22Rv1 (cell line): ENCODE data around the gene GPR108.

ENCODE experiments used
- CTCF ChIP-seq: fragments of 450-650 bp; IDR thresholded peaks from 2 replicates; pipeline ENCODE4 v1.5.1; 2017; ENCODE audit warnings: mild to moderate bottlenecking
- ZFX ChIP-seq: fragments of 450-650 bp; IDR thresholded peaks from 2 replicates; pipeline ENCODE4 v1.6.1; 2017; ENCODE audit warnings: antibody characterized with exemption, borderline replicate concordance

GRCh38 chr19:6752256-6753177 is 15.1 kb upstream of the GPR108 start:
- no peak for TF ChIP-seq CTCF
- no peak for TF ChIP-seq ZFX
